DMS153 (cell line): ENCODE results near the gene ASZ1.
"Not testable (repeated sequence)": the region's sequence is repeated elsewhere in the genome, so short reads cannot be mapped to it uniquely, and the experiment has no call there.

Source experiments
- DNase-seq: peaks from one replicate; lab custom pipeline; 2025; lab: John Stamatoyannopoulos, UW

The ASZ1 gene

GRCh38 chr7:117427258-117427701 lies at the start of gene ASZ1:
Gene ASZ1, minus strand, starts transcription at chr7:117427493. Its CDS starts 33 bp downstream, at chr7:117427460.
- no peak for DNase-seq

DNA sequence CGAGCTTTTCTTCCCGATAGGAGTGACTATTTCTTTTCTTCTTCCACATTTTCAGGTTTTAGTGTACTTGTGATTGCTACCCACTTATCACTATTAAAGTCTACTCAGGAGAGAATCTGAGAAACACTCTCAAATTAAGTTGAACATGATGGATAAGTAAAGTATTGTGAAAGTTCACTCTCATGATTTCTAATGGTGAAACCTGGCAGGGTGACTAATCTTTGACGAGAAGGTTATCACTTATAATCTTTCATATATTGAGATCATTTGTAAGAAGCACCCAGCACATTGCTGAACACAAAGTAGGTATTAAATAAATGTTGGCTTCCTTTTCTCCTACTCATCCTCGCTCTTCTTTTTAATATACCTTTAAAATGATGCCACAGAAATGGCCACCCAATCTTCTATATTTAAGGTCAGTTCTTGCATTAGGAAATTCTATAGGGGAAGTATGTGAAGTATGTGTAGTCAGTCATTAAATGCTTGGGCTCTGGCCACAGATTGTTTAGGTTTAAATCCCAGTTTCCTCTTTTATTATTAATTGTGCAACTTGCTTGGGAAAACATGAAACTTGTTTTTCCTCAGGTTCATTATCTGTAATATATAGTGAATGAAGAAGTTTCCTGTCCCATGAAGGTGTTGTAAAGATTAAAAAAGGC lies 49.4 kb upstream of the ASZ1 start:
- no peak for DNase-seq

DNA sequence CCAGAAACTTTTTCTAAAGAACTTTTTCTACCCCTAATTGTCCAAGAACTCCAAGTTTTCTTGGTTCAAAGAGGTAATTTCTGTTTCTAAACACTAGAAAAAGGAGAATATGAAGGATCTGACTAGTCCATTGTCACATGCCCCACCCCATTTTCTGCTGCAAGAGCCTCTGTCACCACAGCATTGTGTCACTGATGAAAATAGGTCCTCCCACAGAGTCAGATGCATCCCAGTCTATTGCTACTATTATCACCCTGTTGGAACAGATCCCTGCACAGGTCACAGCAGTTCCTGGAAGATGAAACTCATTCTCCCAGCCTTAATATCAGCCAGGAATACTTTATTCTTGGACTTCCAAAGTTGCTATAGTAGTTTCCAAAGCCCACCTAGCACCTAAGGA lies 45.0 kb upstream of the ASZ1 start:
- DNase-seq = no peak

DNA sequence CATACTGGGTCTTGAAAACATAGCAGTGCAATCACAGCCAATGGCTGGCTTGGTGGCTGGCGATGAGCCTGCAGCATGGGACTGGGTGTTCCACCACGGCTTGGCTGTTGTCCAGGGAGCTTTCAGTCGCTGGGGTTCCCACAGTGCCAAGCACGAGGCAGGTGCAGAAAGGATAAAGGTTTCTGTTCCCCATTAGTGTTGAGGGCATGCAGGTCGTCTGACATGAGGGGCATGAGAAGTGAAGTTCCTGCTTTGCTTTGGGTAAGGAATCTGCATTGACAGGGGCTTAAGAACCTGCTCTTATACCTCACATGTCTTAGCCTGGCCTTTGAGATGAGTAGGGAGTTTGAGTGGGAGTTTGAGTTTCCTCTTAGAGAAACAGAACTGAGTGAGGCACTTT lies 43.5 kb upstream of the ASZ1 start:
- no peak for DNase-seq

- DNase-seq = no peak
Measured at GRCh38 chr7:117468174-117468573, 40.9 kb upstream of the ASZ1 start.

DNA sequence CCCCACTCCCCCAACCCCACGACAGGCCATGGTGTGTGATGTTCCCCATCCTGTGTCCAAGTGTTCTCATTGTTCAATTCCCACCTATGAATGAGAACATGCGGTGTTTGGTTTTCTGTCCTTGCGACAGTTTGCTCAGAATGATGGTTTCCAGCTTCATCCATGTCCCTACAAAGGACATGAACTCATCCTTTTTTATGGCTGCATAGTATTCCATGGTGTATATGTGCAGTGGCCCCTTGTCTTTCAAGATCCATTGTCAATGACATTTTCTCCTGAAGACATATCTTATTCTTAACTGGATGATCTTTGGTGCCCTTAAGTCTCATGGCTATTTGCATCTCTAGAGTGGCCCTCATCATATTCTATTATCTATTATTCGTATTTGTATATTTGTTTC lies 33.5 kb upstream of the ASZ1 start:
- not testable (repeated sequence) for DNase-seq

- DNase-seq = no peak
Measured at GRCh38 chr7:117459735-117460134, 32.4 kb upstream of the ASZ1 start.

GRCh38 chr7:117458977-117459583 lies 31.8 kb upstream of the ASZ1 start:
- DNase-seq = no peak

- DNase-seq = no peak
Measured at GRCh38 chr7:117448655-117449054, 21.4 kb upstream of the ASZ1 start.

GRCh38 chr7:117446220-117446815 lies 19.0 kb upstream of the ASZ1 start:
- DNase-seq = no peak

GRCh38 chr7:117445206-117445605 lies 17.9 kb upstream of the ASZ1 start:
- DNase-seq = no peak

GRCh38 chr7:117444646-117445045 lies 17.4 kb upstream of the ASZ1 start:
- DNase-seq = no peak

DNA sequence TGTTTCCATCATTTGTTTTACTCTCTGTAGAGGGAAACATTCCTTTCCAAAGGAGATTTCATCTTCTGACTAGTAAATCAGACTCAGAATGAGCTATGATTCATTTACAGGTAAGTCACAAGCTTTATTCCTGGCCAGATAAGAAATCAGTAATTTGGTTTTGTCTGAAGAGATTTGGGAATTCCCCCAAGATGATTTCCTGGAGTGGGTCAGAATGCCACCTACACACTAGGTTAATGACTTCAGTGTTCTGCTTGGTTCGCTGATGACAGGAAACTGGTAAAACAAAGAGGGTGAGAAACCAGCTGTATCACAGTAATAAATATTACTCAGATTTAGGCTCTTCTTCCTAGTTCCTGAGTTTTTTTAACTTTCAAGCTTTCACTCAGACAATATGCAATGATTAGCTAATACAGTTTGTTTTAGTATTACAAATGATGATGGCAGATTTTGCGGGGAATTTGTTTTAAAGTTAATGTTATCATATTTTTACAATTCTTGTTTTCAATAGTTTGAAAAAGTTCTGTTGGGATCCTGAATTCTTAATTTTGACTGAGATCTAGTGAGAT lies 8.3 kb upstream of the ASZ1 start:
- DNase-seq = no peak

DNA sequence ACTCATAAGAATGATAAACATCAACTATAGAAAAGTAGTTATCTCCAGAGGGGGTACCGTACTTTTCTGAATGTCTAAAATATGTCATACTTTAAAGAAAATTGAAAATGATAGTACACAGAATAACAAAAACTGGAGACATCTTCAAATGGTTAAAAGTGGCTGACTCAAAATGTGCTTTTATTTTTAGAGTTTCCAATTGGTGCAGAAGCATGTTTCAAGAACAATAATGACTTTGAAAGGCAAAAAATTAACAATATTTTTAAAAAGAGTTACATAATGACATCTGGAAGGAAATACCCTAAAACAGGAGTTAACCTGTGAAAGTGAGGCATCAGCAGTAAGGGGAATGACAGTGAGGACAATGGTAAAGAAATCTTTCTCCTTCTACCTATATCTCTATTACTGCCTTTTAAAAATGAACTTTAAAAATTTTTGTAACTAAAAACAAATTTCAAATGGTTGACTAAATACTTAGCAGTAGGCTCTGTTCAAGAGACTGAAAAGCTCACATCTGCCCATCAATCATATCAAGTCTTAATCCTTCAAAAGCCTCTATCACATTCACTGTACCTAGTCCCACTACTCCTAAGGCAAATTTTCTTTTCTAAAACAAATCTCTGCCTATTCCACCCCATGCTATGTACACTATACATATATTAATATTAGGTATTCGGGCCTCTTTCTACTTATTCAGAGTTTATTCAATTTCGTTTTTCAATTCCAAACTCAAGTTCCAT lies 3.0 kb downstream of the ASZ1 start:
- DNase-seq = no peak

DNA sequence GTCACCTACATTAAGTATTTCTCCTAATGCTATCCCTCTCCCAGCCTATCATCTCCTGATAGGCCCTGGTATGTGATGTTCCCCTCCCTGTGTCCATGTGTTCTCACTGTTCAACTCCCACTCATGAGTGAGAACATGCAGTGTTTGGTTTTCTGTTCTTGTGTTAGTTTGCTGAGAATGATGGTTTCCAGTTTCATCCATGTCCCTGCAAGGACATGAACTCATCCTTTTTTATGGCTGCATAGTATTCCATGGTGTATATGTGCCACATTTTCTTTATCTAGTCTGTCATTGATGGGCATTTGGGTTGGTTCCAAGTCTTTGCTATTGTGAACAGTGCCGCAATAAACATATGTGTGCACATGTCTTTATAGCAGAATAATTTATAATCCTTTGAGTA lies 12.7 kb downstream of the ASZ1 start:
- not testable (repeated sequence) for DNase-seq

- peak; percentile 7 for DNase-seq
Measured at GRCh38 chr7:117412946-117413559, 14.2 kb downstream of the ASZ1 start.

DNA sequence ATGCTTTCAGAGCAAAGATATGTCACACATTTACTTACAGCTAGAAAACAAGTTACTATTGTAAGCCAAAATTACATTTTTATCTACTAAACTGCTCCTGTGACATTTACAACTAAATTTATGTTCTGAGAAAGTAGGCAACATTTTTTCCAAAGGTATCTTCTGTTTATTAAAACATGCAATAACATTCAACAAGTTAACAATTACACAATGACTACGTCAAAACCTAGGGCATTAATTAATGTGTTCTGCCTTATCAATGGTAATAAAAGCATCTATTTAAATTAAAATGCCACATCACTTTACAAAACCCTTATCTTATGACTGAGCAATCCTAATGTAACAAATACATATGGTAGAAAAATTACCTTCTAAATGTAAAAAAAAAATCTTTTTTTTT lies 14.9 kb downstream of the ASZ1 start:
- DNase-seq = no peak

DNA sequence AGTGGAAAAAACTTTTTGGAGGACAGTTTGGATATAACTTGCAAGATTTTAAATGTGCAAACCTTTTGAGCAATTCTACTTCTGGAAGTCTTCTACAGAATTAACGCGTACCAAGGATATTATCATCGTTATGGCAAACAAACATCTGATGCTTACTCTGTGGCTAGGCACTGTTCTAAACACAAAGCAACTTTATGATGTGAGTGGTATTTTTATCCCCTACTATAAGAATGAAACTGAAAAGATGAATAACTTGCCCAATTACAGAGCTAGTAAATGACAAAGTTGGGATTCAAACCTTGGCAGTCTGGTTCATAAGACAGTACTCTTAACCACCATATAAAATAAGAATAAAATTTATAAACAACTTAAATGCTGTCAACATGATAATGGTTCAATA lies 15.8 kb downstream of the ASZ1 start:
- no peak for DNase-seq

- no peak for DNase-seq
Measured at GRCh38 chr7:117408831-117409230, 18.5 kb downstream of the ASZ1 start.

GRCh38 chr7:117405519-117405918 lies 21.8 kb downstream of the ASZ1 start:
- no peak for DNase-seq

DNA sequence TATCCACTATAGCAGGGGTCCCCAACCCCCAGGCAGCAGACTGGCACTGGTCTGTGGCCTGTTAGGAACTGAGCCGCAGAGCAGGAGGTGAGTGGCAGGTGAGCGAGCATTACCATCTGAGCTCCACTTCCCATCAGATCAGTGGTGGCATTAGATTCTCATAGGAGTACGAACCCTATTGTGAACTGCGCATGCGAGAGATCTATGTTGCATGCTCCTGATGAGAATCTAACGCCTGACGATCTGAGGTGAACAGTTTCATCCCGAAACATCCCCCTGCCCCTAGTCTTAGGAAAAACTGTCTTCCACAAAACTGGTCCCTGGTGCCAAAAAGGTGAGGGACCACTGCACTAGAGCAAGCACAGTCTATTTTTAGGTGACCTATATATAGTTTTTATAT lies 23.6 kb downstream of the ASZ1 start:
- no peak for DNase-seq

DNA sequence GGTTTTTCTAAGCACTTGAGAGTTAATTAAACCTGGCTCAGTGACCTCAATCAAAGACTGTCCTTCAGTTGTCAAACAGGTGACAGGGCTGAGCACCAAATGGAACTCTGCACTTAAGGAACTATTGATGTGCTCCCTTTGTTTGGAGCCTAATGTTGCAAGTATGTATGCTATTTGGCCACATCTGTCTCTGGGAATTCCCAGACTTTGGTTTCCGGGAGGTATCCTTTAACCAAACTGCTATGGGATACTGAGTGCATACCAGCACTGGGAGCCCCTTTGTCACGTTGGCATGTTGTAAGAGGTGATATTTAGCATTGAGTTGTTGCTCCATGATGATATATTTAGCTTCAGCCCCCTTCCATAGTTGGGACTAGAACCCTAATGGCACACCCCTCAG lies 25.2 kb downstream of the ASZ1 start:
- DNase-seq = no peak
